ENCODE data around the gene ACOX2.

ACOX2 gene

GRCh38 chr3:58536501-58537411, at the start of gene ACOX2:
TSS of gene ACOX2 (minus strand) at chr3:58537190. CDS start at chr3:58535106, 2,084 bp downstream.
- Mint-ChIP-seq H3K9me3 (ENCODE audit: low read depth) (no peaks in the 10 kb centered on the region), H3K4me3 (no peak within 1 kb of the TSS), H3K27ac (no peak within 1 kb of the TSS)

GRCh38 chr3:58585994-58586393, 49.0 kb upstream of the ACOX2 start:
- Mint-ChIP-seq H3K27me3 (peaks cover 23% of the 10 kb centered on the region), H3K36me3 (no peaks in the 10 kb centered on the region), H3K9me3 (ENCODE audit: low read depth) (no peaks in the 10 kb centered on the region), H3K27ac (peak overlapping the region; percentile 35), H3K4me1 (ENCODE audit: low read depth) (peaks cover 21% of the 10 kb centered on the region), H3K4me3 (peak overlapping the region; percentile 89)

More at GRCh38 chr3:58536501-58537411, at the start of gene ACOX2:
- H3K36me3 Mint-ChIP-seq, result no peaks in the 10 kb centered on the region
- H3K27me3 Mint-ChIP-seq, result no peaks in the 10 kb centered on the region
- peaks cover 10% of the 10 kb centered on the region for H3K4me1 Mint-ChIP-seq (ENCODE audit: low read depth)

- no peak overlapping the region for H3K27ac Mint-ChIP-seq
Observed at GRCh38 chr3:58585005-58585786, 48.2 kb upstream of the ACOX2 start.

GRCh38 chr3:58584690-58585004, 47.7 kb upstream of the ACOX2 start:
- Mint-ChIP-seq H3K9me3 (ENCODE audit: low read depth) (no peaks in the 10 kb centered on the region), H3K4me1 (ENCODE audit: low read depth) (peaks cover 21% of the 10 kb centered on the region), H3K36me3 (no peaks in the 10 kb centered on the region), H3K27ac (no peak overlapping the region), H3K27me3 (peaks cover 23% of the 10 kb centered on the region), H3K4me3 (peak overlapping the region; percentile 89)

More at GRCh38 chr3:58585005-58585786, 48.2 kb upstream of the ACOX2 start:
- peaks cover 23% of the 10 kb centered on the region for H3K27me3 Mint-ChIP-seq
- H3K9me3 Mint-ChIP-seq (ENCODE audit: low read depth), result no peaks in the 10 kb centered on the region
- H3K4me1 Mint-ChIP-seq (ENCODE audit: low read depth), result peaks cover 21% of the 10 kb centered on the region
- H3K4me3 Mint-ChIP-seq, result peak overlapping the region; percentile 89
- H3K36me3 Mint-ChIP-seq, result no peaks in the 10 kb centered on the region

- no peaks in the 10 kb centered on the region for H3K36me3 Mint-ChIP-seq
- H3K9me3 Mint-ChIP-seq (ENCODE audit: low read depth), result no peaks in the 10 kb centered on the region
- H3K27me3 Mint-ChIP-seq, result peaks cover 14% of the 10 kb centered on the region
- H3K4me1 Mint-ChIP-seq (ENCODE audit: low read depth), result peaks cover 20% of the 10 kb centered on the region
- H3K4me3 Mint-ChIP-seq, result no peak overlapping the region
- no peak overlapping the region for H3K27ac Mint-ChIP-seq
Observed at GRCh38 chr3:58581328-58582091, 44.5 kb upstream of the ACOX2 start.

GRCh38 chr3:58580826-58581327, 43.9 kb upstream of the ACOX2 start:
- H3K9me3 Mint-ChIP-seq (ENCODE audit: low read depth), result no peaks in the 10 kb centered on the region

GRCh38 chr3:58578873-58579272, 41.9 kb upstream of the ACOX2 start:
- no peak overlapping the region for H3K4me3 Mint-ChIP-seq
- H3K36me3 Mint-ChIP-seq, result no peaks in the 10 kb centered on the region
- H3K27me3 Mint-ChIP-seq, result peaks cover 2% of the 10 kb centered on the region
- H3K9me3 Mint-ChIP-seq (ENCODE audit: low read depth), result no peaks in the 10 kb centered on the region
- no peak overlapping the region for H3K27ac Mint-ChIP-seq
- H3K4me1 Mint-ChIP-seq (ENCODE audit: low read depth), result peaks cover 5% of the 10 kb centered on the region

More at GRCh38 chr3:58580826-58581327, 43.9 kb upstream of the ACOX2 start:
- Mint-ChIP-seq H3K27me3 (peaks cover 9% of the 10 kb centered on the region), H3K36me3 (no peaks in the 10 kb centered on the region), H3K27ac (no peak overlapping the region), H3K4me1 (ENCODE audit: low read depth) (peaks cover 16% of the 10 kb centered on the region), H3K4me3 (no peak overlapping the region)

GRCh38 chr3:58577269-58577821, 40.4 kb upstream of the ACOX2 start, which contains the start of gene FAM107A:
TSS of gene FAM107A (minus strand) at chr3:58577391. CDS start at chr3:58569860, 7,531 bp downstream.
- H3K4me3 Mint-ChIP-seq, result no peak within 1 kb of the TSS
- no peak within 1 kb of the TSS for H3K27ac Mint-ChIP-seq
- H3K9me3 Mint-ChIP-seq (ENCODE audit: low read depth), result no peaks in the 10 kb centered on the region
- peaks cover 5% of the 10 kb centered on the region for H3K4me1 Mint-ChIP-seq (ENCODE audit: low read depth)
- H3K36me3 Mint-ChIP-seq, result no peaks in the 10 kb centered on the region
- peaks cover 2% of the 10 kb centered on the region for H3K27me3 Mint-ChIP-seq

GRCh38 chr3:58576716-58577115, 39.7 kb upstream of the ACOX2 start:
- Mint-ChIP-seq H3K27me3 (peaks cover 2% of the 10 kb centered on the region), H3K4me3 (no peak overlapping the region), H3K36me3 (no peaks in the 10 kb centered on the region), H3K27ac (no peak overlapping the region), H3K4me1 (ENCODE audit: low read depth) (peaks cover 4% of the 10 kb centered on the region), H3K9me3 (ENCODE audit: low read depth) (no peaks in the 10 kb centered on the region)

- Mint-ChIP-seq H3K27me3 (peaks cover 2% of the 10 kb centered on the region), H3K36me3 (no peaks in the 10 kb centered on the region), H3K27ac (no peak overlapping the region), H3K9me3 (ENCODE audit: low read depth) (no peaks in the 10 kb centered on the region), H3K4me1 (ENCODE audit: low read depth) (no peaks in the 10 kb centered on the region), H3K4me3 (no peak overlapping the region)
Observed at GRCh38 chr3:58575971-58576652, 39.1 kb upstream of the ACOX2 start.

GRCh38 chr3:58574682-58575081, 37.7 kb upstream of the ACOX2 start:
- no peaks in the 10 kb centered on the region for H3K9me3 Mint-ChIP-seq (ENCODE audit: low read depth)
- no peaks in the 10 kb centered on the region for H3K4me1 Mint-ChIP-seq (ENCODE audit: low read depth)
- no peak overlapping the region for H3K4me3 Mint-ChIP-seq
- no peaks in the 10 kb centered on the region for H3K36me3 Mint-ChIP-seq
- no peak overlapping the region for H3K27ac Mint-ChIP-seq
- peaks cover 2% of the 10 kb centered on the region for H3K27me3 Mint-ChIP-seq

- Mint-ChIP-seq H3K4me1 (ENCODE audit: low read depth) (no peaks in the 10 kb centered on the region), H3K27me3 (peaks cover 2% of the 10 kb centered on the region)
Observed at GRCh38 chr3:58574106-58574505, 37.1 kb upstream of the ACOX2 start.

GRCh38 chr3:58573640-58574039, 36.6 kb upstream of the ACOX2 start:
- no peaks in the 10 kb centered on the region for H3K36me3 Mint-ChIP-seq
- H3K9me3 Mint-ChIP-seq (ENCODE audit: low read depth), result no peaks in the 10 kb centered on the region
- no peaks in the 10 kb centered on the region for H3K27me3 Mint-ChIP-seq
- no peak overlapping the region for H3K27ac Mint-ChIP-seq
- peaks cover 2% of the 10 kb centered on the region for H3K4me1 Mint-ChIP-seq (ENCODE audit: low read depth)
- H3K4me3 Mint-ChIP-seq, result no peak overlapping the region

More at GRCh38 chr3:58574106-58574505, 37.1 kb upstream of the ACOX2 start:
- no peak overlapping the region for H3K4me3 Mint-ChIP-seq
- H3K27ac Mint-ChIP-seq, result no peak overlapping the region
- no peaks in the 10 kb centered on the region for H3K9me3 Mint-ChIP-seq (ENCODE audit: low read depth)
- no peaks in the 10 kb centered on the region for H3K36me3 Mint-ChIP-seq
